Stimulated activated naive CD8-positive, alpha-beta T cell treated with anti-CD3 and anti-CD28 coated beads, Interleukin-15, amount 100 ng/mL, for 72 hours (primary cell): ENCODE results near the gene RPUSD4.

Experiments
- ATAC-seq: fragments of 150-1000 bp; cut with Tn5 transposase; 2 replicates; pipeline ENCODE4 v1.10.0; 2021; ENCODE audit warnings: mild to moderate bottlenecking, moderate library complexity
- DNase-seq, 2 donors: peaks; one replicate each; pipeline ENCODE4 v3.0.0; 2021 to 2022
- H3K27ac Mint-ChIP-seq, 2 donors: one replicate each; pipeline ENCODE4 v1.8.0; 2022; ENCODE audit warnings: mild to moderate bottlenecking in 2 of 2, mixed read lengths in 2 of 2, moderate library complexity in 2 of 2
- H3K27me3 Mint-ChIP-seq: one replicate; pipeline ENCODE4 v1.8.0; 2022; ENCODE audit warnings: mixed read lengths
- H3K4me1 Mint-ChIP-seq: one replicate; pipeline ENCODE4 v1.8.0; 2022; ENCODE audit warnings: mild to moderate bottlenecking, mixed read lengths
- H3K4me3 Mint-ChIP-seq, 2 donors: one replicate each; pipeline ENCODE4 v1.8.0; 2022; ENCODE audit warnings: mild to moderate bottlenecking in 2 of 2, mixed read lengths in 2 of 2, moderate library complexity in 1 of 2
- H3K9me3 Mint-ChIP-seq, 2 donors: one replicate each; pipeline ENCODE4 v1.8.0; 2022; ENCODE audit warnings: mixed read lengths in 2 of 2

Gene RPUSD4

DNA sequence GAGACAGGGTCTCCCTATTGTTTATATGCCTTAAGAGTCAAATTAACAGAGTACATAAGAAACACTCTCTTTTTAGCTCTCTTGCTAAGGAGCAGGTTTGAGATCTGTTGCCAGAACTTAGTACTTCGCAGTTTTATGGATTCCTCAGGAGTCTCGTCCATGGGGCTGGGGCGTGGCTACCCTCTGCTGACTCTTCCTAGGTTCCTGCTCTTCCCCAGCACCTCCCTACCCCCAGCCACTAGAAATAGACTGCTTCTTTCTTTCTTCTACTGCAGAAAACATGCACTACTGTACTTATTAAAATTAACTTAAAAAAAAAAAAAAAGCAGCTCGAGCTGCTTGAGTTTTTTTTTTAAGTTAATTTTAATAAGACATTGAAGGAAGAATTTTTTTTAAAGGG, 8.1 kb upstream of the RPUSD4 start:
- no peaks in the 10 kb centered on the region for H3K9me3 Mint-ChIP-seq
- ATAC-seq (no peak), DNase-seq (no peak)
- no peak overlapping the region for H3K4me3 Mint-ChIP-seq
- H3K4me1 Mint-ChIP-seq, result peaks cover 27% of the 10 kb centered on the region
- no peaks in the 10 kb centered on the region for H3K27me3 Mint-ChIP-seq
- no peak overlapping the region for H3K27ac Mint-ChIP-seq

DNA sequence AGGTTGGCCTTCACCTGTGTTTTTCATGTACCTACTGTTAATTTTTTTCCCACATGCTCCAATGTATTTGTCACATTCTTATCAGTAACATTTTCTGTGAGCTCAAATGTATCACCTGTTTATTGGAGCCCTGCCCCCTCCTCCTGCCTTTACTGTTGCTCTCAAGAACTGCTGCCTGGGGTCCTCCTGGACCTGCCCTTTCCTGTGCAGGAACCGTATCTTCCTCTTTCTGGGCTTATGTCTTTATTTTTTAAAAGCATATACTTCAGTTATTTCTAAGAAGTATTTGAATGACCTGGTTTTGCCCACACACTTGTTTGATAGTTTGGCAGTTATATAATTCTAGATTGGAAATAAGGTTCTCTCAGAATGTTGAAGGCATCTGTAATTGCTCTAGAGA, 6.0 kb upstream of the RPUSD4 start:
- H3K9me3 Mint-ChIP-seq, result no peaks in the 10 kb centered on the region
- peaks cover 38% of the 10 kb centered on the region for H3K4me1 Mint-ChIP-seq
- H3K4me3 Mint-ChIP-seq, result peak overlapping the region in 1 of 2 donors; percentile 18

DNA sequence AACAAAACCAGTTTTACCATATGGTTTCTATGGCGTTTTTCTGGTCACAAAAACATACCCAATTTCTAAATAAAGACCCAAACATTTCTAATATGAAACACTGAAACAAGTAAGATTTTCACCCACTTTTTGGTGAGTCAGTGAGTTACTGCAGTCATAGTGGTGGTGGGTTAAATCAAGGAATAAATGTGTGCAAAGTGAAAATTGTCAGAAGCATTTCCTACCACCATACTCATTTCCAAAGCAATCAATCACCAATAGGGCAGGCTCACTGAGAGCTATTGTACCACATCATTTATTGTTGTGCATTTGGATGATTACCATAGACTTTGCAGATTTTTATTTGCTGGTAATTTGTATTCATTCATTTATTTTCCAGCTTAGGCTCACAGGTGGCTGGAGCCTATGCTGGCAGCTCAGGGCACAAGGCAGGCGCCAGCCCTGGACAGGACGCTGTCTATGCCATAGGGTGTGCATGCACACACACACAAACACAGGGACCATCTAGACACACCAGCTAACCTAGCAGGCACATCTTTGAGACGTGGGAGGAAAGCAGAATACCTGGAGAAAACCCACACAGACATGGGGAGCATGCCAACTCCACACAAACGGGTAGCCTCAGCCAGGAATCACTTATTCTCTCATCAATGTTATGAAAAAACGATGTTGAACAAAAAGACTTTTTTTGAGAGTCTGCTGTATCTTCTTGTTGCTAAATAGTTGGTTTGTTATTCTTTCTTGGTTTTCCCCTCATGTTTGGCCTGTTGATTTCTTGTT, 5.3 kb upstream of the RPUSD4 start:
- Mint-ChIP-seq H3K9me3 (no peaks in the 10 kb centered on the region), H3K4me3 (no peak overlapping the region), H3K27me3 (no peaks in the 10 kb centered on the region), H3K4me1 (peaks cover 44% of the 10 kb centered on the region), H3K27ac (no peak overlapping the region)
- peak; percentile 52 for ATAC-seq
- DNase-seq, result no peak

More for the DNA sequence above, 6.0 kb upstream of the RPUSD4 start:
- no peaks in the 10 kb centered on the region for H3K27me3 Mint-ChIP-seq
- no peak for ATAC-seq
- no peak for DNase-seq
- no peak overlapping the region for H3K27ac Mint-ChIP-seq

DNA sequence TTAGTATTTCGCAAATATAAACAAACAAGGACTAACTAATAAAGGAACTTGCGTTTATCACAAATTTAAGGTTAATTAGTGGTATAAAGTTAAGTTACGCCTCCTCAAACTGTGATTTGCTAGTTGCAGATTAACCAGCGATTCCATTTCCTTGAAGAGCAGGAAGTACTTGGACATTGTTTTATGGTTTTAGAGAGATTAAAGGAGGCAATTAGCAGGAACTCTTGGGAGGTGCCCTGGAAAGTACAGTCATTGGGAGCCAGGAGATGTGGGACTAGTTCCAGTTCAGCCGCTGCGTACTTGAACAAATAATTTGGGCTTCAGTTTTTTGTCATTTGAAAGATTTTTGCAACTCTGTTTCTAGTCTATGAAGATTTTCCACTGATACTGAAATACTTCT, 3.4 kb upstream of the RPUSD4 start:
- DNase-seq (no peak), ATAC-seq (no peak)
- Mint-ChIP-seq H3K27me3 (no peaks in the 10 kb centered on the region), H3K4me1 (peaks cover 49% of the 10 kb centered on the region), H3K9me3 (no peaks in the 10 kb centered on the region), H3K27ac (no peak overlapping the region), H3K4me3 (no peak overlapping the region)

DNA sequence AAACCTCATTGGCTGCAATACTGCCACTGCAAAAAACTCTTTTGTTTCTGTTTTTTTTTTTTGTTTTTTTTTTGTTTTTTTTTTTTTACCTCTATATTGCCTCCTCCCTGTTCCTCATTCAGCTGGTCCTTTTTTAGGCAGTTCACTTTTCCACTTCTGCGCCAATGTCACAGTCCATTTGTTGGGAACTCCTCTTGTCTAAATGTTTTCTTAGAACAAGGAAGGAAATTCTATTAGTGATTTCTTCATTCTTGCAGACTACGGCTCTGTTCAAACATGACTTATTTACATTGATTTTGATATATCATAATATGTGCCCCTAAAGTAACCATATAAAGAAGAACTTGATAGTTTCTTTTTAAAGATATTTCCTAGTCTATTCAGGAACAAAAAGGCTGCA, 3.0 kb upstream of the RPUSD4 start:
- H3K4me1 Mint-ChIP-seq, result peaks cover 53% of the 10 kb centered on the region

DNA sequence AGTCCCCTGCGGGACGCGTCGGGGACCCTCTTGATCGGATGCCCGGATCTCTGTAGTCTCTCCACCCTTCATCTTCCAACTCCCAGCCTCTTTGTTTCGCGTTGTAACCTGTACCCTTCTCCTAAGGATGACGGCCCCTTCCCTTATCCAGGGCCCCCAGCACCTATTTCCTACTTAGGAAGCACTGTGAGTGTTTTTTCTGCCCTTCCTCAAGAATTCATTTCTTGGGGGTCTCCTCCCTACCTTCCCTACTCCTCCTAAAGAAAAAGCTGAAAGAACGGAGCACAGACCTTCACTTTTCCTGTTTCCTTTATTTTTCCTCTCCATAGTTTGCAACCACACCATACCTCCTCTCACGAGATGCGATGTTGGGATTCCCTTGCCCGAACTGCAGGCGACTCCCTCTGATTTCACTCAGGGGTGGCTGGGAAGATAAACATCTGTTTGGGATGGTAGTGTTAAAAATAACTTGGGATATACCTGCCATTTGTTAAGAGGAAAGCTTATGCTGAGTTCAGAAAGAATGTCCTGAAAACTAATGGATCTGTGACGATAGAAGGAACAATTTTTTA, 725 bp upstream of the RPUSD4 start:
- no peak for DNase-seq
- H3K4me3 Mint-ChIP-seq, result peak overlapping the region; percentile 94 to 99
- H3K9me3 Mint-ChIP-seq, result no peaks in the 10 kb centered on the region
- no peaks in the 10 kb centered on the region for H3K27me3 Mint-ChIP-seq
- peak overlapping the region; percentile 99 for H3K27ac Mint-ChIP-seq
- peaks cover 44% of the 10 kb centered on the region for H3K4me1 Mint-ChIP-seq
- no peak for ATAC-seq

More for the DNA sequence above, 3.0 kb upstream of the RPUSD4 start:
- DNase-seq (no peak), ATAC-seq (no peak)
- Mint-ChIP-seq H3K27ac (no peak overlapping the region), H3K9me3 (no peaks in the 10 kb centered on the region), H3K4me3 (no peak overlapping the region), H3K27me3 (no peaks in the 10 kb centered on the region)

DNA sequence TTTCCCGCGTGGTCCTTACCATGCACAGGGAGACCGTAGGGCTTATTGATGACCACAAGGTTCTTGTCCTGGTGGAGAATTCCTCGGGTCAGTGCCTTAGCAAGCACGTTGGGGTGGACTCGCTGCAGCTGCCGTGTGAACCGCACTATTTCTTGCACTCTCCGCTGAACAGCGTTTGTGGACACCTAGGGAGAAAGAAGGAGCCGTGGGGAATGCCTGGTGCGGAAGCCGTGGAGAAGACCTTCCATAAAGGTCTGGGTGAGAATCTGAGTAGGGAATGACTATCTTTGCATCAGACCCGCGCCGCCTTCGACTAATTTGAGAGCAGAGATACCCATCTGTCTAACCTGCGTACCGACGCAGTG, 597 bp downstream of the RPUSD4 start:
- DNase-seq (peak in 1 of 2 donors; percentile 9), ATAC-seq (no peak)
- Mint-ChIP-seq H3K4me3 (peak overlapping the region; percentile 94 to 99), H3K4me1 (peaks cover 35% of the 10 kb centered on the region), H3K27me3 (no peaks in the 10 kb centered on the region), H3K27ac (peak overlapping the region; percentile 99), H3K9me3 (no peaks in the 10 kb centered on the region)

DNA sequence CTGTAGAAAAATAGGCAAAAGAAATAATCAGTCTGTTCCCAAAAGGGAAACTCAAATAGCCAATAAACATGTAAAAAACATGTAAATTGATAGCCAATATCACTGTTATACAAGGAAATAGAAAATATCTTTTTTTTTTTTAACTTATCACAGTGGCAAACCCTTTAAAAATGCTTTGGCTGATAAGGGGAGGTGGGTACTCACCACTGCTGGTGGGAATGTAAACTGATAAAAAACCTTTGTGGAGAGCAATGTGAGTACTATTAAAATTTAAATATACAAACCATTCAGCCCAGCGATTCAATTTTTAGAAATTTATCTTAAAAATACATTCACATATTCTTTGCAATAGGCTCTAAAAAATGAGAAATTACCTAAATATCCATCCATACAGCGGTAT, 3.6 kb downstream of the RPUSD4 start:
- Mint-ChIP-seq H3K9me3 (no peaks in the 10 kb centered on the region), H3K27ac (no peak overlapping the region), H3K4me3 (no peak overlapping the region), H3K27me3 (no peaks in the 10 kb centered on the region), H3K4me1 (peaks cover 28% of the 10 kb centered on the region)
- ATAC-seq (no peak), DNase-seq (no peak)

DNA sequence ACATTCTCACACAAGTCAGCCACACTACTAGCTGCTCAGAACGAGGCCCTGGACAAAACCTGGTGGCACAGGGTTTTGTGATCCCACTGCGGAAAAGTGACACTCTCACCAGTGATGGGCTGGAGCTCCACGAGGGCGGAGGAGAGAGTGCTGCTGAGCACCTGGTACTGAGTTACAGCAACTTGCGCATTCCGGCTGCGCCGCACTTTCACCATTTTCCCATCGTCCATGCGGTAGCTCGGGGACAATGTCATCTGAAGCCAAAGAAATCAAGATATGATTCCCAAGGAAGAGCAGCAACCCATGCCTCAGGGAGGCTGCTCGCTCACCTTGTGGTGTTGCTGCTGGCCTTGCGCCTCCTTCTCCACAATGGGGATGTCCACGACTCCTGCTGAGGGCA, 6.1 kb downstream of the RPUSD4 start:
- ATAC-seq, result no peak
- Mint-ChIP-seq H3K27ac (peak overlapping the region in 1 of 2 donors; percentile 74), H3K9me3 (no peaks in the 10 kb centered on the region), H3K4me3 (no peak overlapping the region), H3K4me1 (peaks cover 12% of the 10 kb centered on the region), H3K27me3 (no peaks in the 10 kb centered on the region)
- no peak for DNase-seq

DNA sequence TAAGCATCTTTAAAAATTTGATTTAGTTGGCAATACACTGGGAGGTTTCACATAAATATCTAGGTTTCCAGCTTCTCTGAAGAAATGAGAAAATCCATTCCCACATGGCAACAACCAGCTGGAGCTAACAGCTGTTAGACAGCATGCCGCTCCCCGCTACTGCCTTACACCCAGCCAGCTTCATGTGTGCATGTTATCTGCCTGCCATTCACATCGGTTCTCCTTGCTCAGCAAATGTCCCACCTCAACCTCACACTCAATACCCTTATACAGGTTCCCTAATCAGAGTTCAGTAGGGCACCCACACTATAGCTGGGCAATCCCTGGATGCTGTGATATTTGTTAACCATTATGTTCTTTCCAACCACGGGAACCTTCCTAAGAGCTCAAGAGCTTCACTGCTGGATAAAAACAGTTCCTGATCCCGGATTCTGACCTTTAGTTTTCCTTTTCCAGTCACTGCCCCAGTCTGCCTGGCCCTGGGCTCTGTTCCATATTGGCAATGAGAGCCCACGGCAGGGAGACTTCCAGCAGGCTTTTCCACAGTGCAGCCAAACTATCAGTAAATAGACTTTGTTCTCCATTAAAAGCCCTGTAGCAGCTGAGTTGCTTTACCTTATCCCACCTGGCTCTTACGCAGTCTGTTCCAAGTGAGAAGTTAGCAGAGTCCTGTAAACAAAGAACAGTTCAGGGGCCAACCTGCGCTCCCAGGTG, 8.6 kb downstream of the RPUSD4 start:
- no peak overlapping the region for H3K27ac Mint-ChIP-seq
- no peak overlapping the region for H3K4me3 Mint-ChIP-seq
- DNase-seq (no peak), ATAC-seq (no peak)
- H3K4me1 Mint-ChIP-seq, result no peaks in the 10 kb centered on the region
- H3K27me3 Mint-ChIP-seq, result no peaks in the 10 kb centered on the region
- H3K9me3 Mint-ChIP-seq, result peaks cover 6 to 7% of the 10 kb centered on the region in 2 donors

DNA sequence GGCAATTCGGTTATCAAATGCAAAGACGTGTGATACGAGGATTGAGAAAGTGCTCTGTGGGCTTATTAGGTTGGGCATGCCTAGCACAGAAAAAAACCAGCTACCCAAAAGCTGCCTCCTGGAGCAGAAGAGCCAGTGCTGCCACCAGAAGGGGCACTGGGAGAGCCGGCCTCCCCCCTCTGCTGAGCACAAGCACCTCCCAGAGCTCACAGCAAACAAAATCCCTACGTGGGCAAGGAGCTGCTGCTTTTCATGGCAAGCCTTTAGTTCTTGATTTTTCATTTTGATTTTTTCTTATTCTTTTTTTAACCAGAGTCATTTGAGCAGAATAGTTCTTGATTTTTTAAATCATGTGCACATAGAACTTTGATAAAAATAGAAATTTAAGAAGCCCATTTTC, 12.8 kb downstream of the RPUSD4 start:
- H3K27ac Mint-ChIP-seq, result no peak overlapping the region
- no peak for DNase-seq
- H3K27me3 Mint-ChIP-seq, result no peaks in the 10 kb centered on the region
- no peak overlapping the region for H3K4me3 Mint-ChIP-seq
- no peaks in the 10 kb centered on the region for H3K4me1 Mint-ChIP-seq
- no peak for ATAC-seq
- peaks cover 6 to 9% of the 10 kb centered on the region in 2 donors for H3K9me3 Mint-ChIP-seq

DNA sequence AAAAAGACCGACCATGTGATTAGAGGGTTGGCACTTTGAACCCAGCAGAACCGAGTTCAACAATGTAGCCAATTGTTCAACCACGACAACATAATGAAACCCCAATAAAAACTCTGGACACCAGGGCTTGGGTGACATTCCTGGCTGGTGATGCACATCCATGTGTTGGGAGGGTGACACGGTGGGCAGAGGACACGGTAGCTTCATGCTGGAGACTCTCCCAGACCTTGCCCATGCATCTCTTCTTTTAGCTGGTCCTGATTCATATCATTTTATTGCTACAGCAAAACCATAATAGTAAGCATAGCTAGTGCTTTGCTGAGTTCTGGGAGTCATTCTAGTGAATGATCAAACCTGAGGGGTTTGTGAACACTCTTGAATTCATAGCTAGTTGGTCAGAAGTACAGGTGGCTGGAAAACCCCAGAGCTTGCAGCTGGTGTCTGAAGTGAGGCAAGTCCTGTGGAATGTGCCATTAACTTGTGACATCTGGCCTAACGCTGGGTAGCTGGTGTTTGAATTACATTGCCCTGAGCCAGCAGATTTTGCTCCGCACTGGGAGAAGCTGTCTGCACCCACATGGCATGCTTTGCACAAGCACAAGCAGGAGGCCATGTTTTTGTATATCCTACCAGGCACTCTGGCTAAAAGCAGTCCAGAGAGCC, 14.0 kb downstream of the RPUSD4 start:
- Mint-ChIP-seq H3K27ac (no peak overlapping the region), H3K27me3 (no peaks in the 10 kb centered on the region), H3K4me3 (no peak overlapping the region), H3K9me3 (peaks cover 6 to 9% of the 10 kb centered on the region in 2 donors), H3K4me1 (no peaks in the 10 kb centered on the region)
- no peak for DNase-seq
- no peak for ATAC-seq

DNA sequence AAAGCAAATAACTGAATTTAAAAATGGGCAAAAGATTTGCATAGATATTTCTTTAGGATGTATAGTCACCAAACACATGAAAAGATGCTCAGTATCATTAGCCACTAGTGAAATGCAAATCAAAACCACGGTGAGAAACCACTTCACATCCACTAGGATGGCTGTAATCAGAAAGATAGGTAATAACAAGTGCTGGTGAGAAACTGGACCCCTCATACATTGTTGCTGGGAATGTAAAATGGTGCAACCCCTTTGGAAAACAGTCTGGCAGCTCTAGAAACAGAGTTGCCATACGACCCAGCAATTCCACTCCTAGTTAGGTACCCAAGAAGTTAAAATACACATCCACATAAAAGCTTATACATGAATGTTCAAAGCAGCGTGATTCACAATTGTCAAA, 16.3 kb downstream of the RPUSD4 start:
- no peak for DNase-seq
- Mint-ChIP-seq H3K4me1 (no peaks in the 10 kb centered on the region), H3K4me3 (no peak overlapping the region), H3K27ac (no peak overlapping the region), H3K27me3 (no peaks in the 10 kb centered on the region), H3K9me3 (peaks cover 6 to 9% of the 10 kb centered on the region in 2 donors)
- no peak for ATAC-seq

DNA sequence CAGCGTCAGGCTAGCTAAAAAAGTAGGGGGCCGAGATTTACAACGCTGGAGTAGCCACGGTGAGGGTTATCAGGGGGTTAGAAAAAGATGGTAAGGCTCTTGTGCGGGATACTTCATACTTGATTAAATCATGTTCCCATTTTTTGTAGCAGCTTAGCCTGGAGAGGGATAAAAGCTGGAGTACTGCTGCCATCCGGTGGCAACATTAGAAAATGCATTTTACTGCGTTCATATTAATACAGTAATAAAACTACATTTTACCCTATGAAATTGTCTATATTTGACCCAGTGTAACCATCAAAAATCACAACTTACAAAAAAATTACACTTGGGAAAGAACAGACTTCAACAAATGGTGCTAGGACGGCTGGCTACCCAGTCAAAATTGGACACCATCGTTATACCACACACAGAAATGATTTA, 17.3 kb downstream of the RPUSD4 start:
- no peak overlapping the region for H3K4me3 Mint-ChIP-seq
- peaks cover 6 to 9% of the 10 kb centered on the region in 2 donors for H3K9me3 Mint-ChIP-seq
- H3K27me3 Mint-ChIP-seq, result no peaks in the 10 kb centered on the region
- H3K27ac Mint-ChIP-seq, result no peak overlapping the region
- H3K4me1 Mint-ChIP-seq, result no peaks in the 10 kb centered on the region
- ATAC-seq, result peak; percentile 49
- peak in 1 of 2 donors; percentile 20 for DNase-seq

DNA sequence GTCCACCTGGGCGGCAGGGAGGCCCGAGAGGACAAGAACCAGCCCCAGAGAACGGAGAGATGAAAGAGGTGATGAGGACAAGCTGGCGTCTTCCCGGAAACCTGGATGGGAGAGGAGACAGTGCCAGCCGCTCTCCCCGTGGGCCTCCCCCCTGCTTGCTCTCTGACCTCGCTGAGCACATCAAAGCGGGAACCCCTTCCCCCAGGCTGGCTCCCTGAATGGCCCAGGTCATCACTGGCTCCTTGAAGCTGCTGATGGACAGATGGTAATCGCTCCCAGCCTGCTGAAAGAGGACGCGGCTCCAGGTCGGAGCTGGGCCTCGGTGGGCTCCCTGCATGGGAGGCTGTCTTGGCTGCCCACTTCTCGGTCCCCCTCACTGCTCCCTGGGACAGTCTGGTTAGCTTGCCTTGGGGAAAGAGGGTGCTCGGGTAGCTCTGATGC, 18.4 kb downstream of the RPUSD4 start:
- no peak for DNase-seq
- H3K4me3 Mint-ChIP-seq, result no peak overlapping the region
- no peak for ATAC-seq
- peaks cover 3 to 4% of the 10 kb centered on the region in 2 donors for H3K9me3 Mint-ChIP-seq
- peaks cover 6% of the 10 kb centered on the region for H3K4me1 Mint-ChIP-seq
- H3K27ac Mint-ChIP-seq, result peak overlapping the region in 1 of 2 donors; percentile 80
- no peaks in the 10 kb centered on the region for H3K27me3 Mint-ChIP-seq

DNA sequence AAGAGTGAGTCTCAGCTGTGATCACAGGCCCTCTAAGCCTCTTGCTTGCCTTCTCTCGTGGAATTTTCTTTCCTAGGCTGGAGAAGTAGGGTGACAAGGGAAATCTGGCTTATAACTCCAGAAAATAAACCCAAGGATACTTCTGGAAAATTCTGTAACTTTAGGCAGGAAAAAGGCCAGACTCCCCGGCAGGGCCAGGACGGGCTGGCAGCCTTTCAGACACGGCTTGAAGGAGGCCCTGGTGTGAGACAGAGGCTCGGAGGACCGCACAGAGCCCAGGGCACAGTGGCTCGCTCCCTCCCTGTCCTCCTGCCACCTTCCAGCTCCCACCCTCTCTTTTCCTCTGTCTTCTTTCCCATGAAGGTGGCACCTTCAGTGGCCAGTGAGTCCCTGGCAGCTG, 19.1 kb downstream of the RPUSD4 start:
- no peaks in the 10 kb centered on the region for H3K27me3 Mint-ChIP-seq
- ATAC-seq (no peak), DNase-seq (no peak)
- no peaks in the 10 kb centered on the region for H3K9me3 Mint-ChIP-seq
- no peak overlapping the region for H3K4me3 Mint-ChIP-seq
- peak overlapping the region in 1 of 2 donors; percentile 80 for H3K27ac Mint-ChIP-seq
- H3K4me1 Mint-ChIP-seq, result peaks cover 6% of the 10 kb centered on the region
